Measurements from ENCODE around the gene TMUB1.

Gene TMUB1

GRCh38 chr7:151082141-151083070, 887 bp downstream of the TMUB1 start:
- no peak for DNase-seq (ENCODE audit: low read depth)

DNA sequence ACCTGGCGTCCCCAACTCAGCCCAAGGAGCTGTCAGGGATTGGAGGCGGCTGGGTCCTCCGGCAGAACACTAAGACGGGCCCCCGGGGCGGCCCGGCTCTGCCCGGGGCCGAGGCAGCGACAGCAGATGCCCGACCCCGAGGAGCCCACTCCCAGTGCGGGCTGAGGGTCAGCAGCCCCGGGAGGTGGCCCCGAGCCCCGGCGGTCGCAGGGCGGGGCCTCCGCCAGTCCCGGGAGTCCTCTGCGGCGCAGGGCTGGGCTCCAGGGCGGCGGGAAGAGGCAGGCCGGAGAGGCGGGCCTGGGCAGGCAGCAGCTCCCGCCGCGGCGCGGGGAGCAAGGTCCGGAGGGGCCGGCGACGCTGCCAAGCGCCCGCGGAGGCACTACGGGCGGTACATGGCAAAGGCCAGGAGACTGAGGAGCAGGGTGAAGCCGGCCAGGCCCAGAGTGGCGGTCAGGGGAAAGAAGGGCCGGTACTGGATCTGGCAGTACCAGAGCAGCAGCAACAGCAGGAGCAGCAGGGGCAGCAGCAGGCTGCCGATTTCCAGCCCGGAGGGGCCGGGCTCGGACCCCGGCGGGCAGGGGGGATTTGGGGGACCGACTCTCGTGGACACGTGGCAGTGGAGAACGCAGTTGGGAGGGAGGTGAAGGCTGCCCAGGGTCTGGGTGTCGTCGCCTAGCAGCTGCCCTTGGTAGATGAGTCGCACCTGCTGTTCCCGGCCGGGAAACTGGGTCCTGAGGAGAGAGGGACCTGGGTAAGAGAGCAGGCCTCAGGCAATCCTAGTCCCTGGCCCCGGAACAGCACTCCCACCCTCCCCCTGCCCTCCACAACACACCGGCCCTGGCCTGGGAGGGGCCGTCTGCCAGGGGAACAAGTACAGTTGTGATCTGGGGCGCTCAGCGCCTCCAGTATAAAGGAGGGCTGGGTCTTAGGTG, 1.9 kb downstream of the TMUB1 start:
- DNase-seq (ENCODE audit: low read depth) = no peak

DNA sequence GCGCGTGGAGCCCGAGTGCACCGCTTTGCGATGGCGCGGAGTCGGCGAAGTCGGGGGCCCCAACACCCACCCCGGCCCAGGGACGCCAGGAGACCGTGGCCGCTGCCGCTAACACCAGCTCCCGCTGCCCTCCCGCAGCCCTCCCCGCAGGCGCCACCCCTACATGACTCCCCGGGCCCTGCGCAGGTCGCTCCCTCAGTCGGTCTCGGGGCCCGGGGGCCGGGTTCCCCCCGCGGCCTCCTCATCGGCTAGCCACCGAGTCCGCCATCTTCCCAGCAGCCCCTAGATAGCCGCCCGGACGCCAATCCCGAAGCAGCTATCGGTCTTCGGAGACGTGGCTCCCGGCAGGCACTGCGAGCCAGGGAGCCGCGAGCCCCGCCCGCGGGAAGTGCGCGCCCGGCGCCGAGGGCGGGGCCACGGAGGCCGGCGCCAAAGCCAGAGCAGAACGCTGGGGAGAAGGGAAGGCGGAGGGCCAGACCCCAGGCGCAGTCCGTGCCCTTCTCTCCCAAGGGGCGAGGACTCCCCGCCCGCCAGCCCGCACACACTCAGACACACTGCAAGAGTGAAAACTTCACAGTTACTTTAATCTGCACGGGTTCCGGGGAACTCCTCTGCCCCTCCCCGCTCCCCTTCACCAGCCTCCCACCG, 2.6 kb downstream of the TMUB1 start, which contains the start of gene FASTK:
Gene FASTK, minus strand, starts transcription at position 288 of the 648 bp plus-strand sequence. Its CDS starts 43 bp downstream, at position 245.
- DNase-seq (ENCODE audit: low read depth) = peak; percentile 84

GRCh38 chr7:151080067-151080521, 3.2 kb downstream of the TMUB1 start:
- no peak for DNase-seq (ENCODE audit: low read depth)

GRCh38 chr7:151079199-151079910, 3.9 kb downstream of the TMUB1 start:
- DNase-seq (ENCODE audit: low read depth) = no peak

- DNase-seq (ENCODE audit: low read depth) = no peak
Measured at GRCh38 chr7:151078233-151079040, 4.9 kb downstream of the TMUB1 start.

DNA sequence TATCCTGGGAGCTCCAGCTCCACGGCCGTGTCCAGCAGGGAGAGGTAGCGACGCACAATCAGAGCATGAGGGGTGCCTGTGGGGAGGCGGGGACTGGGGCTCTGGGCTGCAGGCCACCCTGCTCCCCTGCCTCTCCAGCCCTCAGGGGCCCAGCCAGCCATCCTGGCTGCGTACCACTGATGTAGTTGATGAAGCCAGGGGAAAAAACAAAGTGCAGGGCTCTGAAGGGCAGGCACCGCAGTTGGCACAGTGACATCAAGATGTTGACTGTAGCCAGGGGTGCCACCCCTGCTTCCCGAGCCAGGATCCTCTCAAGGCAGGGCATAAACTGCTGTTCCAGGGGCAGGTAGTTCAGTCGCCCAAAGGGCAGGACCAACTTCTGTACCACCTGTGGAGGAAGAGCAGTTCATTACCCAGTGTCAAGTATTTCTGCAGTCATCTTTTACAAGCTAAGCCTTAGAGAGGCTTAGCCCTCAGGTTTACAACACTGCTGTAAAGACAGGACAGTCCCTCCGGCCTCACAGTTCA, 5.5 kb downstream of the TMUB1 start:
- DNase-seq (ENCODE audit: low read depth) = no peak

GRCh38 chr7:151076863-151077704, 6.2 kb downstream of the TMUB1 start:
- no peak for DNase-seq (ENCODE audit: low read depth)

- no peak for DNase-seq (ENCODE audit: low read depth)
Measured at GRCh38 chr7:151075978-151076426, 7.3 kb downstream of the TMUB1 start.

DNA sequence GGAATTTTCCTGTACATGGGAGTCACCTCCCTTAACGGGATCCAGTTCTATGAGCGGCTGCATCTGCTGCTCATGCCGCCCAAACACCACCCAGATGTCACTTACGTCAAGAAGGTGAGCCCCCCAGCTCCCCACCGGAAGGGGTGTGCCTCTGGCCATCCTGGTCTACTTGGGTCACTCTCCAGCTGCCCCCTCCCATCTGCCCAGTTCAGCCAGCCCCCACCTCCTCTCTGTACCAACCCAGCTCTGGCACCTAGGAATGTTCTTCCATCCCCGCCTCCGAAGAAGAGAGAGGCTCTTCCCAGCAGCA, 7.7 kb downstream of the TMUB1 start:
- no peak for DNase-seq (ENCODE audit: low read depth)

- no peak for DNase-seq (ENCODE audit: low read depth)
Measured at GRCh38 chr7:151074817-151075661, 8.3 kb downstream of the TMUB1 start.

DNA sequence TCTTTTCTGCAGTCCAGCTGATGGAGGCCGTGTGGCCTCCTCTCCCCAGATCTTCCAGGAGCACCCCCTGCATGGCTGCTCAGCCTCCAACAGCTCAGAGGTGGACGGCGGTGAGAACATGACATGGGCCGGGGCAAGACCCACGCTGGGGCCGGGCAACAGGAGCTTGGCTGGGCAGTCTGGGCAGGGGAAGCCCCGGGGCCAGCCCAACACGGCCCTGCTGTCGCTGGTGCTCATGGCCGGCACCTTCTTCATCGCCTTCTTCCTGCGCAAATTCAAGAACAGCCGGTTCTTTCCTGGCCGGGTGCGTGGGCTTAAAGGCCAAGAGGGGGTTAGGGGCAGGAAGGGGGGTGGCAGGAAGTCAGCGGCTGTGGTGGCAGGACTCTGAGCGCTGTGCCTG, 9.3 kb downstream of the TMUB1 start:
- DNase-seq (ENCODE audit: low read depth) = no peak

DNA sequence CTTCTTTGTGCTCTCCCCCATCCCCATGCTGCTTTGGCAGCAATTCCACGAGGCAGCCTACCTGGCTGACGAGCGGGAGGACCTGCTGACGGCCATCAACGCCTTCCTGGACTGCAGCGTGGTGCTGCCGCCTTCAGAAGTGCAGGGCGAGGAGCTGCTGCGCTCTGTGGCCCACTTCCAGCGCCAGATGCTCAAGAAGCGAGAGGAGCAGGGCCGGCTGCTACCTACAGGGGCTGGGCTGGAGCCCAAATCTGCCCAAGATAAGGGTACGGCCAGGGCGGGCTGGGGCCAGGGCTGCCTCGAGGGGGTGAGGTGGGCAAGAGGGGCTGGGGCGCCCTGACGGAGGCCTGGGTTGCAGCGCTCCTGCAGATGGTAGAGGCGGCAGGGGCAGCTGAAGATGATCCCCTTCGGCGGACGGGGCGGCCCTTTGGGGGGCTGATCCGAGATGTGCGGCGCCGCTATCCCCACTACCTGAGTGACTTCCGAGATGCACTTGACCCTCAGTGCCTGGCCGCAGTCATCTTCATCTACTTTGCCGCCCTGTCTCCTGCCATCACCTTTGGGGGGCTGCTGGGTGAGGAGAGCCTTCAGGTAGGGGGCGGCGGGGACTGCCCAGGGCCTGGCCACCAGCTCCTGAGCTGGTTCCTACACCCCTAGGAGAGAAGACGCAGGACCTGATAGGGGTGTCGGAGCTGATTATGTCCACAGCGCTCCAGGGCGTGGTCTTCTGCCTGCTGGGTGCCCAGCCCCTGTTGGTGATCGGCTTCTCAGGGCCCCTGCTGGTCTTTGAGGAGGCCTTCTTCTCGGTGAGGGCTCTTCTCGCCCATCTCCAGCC, 12.0 kb downstream of the TMUB1 start:
- no peak for DNase-seq (ENCODE audit: low read depth)

GRCh38 chr7:151070574-151070960, 12.7 kb downstream of the TMUB1 start:
- no peak for DNase-seq (ENCODE audit: low read depth)

DNA sequence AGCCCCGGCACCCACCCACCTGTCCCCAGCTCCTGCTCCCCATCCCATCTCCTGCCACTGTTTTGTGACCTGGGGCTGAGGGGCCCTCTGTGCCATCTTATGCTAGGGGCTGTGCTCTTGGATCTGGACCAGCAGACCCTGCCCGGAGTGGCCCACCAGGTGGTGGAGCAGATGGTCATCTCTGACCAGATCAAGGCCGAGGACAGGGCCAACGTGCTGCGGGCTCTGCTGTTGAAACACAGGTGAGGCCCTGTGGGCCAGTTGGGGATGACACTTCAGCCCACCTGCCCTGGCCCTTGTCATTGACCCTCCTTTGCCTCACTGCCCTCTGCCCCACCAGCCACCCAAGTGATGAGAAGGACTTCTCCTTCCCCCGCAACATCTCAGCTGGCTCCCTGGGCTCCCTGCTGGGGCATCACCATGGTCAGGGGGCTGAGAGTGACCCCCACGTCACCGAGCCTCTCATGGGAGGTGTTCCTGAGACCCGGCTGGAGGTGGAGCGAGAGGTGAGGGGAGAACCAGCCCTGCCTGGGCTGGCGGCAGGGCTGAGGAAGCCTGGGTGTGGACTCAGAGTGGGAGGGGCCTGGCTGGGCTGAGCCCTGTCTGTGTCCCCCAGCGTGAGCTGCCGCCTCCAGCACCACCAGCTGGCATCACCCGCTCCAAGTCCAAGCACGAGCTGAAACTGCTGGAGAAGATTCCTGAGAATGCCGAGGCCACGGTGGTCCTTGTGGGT, 13.3 kb downstream of the TMUB1 start:
- no peak for DNase-seq (ENCODE audit: low read depth)

DNA sequence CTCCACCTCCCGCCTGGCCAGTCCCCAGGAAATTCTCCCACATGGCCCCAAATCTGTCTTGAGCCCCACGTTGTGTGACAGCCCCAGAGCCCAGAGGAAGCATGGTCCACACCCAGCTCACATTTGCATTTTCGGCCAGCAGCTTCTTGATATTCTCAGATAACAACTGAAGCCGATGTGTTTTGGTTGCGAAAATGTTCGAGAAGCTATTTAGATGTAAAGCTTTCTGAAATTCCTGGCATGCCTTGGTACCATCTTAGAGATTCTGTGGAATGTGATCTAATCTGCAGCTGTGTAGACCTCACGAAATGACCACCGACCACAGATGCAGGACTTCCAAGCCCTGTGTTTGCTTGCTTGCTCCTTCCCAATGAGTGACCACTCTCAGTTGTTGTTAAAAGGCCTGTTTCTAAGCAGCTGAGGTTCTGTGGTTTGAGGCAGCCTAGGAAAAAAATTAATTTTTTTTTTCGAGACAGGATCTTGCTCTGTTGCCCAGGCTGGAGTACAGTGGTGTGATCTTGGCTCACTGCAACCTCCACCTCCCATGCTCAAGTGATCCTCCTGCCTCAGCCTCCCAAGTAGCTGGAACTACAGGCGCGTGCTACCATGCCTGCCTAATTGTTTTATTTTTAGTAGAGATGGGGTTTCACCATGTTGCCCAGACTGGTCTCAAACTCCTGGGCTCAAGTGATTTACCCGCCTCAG, 15.1 kb downstream of the TMUB1 start:
- DNase-seq (ENCODE audit: low read depth) = no peak
